ENCODE measurements around the gene USH2A.
"Not testable (repeated sequence)": the region's sequence is repeated elsewhere in the genome, so short reads cannot be mapped to it uniquely, and the experiment has no call there.

Gene USH2A

DNA sequence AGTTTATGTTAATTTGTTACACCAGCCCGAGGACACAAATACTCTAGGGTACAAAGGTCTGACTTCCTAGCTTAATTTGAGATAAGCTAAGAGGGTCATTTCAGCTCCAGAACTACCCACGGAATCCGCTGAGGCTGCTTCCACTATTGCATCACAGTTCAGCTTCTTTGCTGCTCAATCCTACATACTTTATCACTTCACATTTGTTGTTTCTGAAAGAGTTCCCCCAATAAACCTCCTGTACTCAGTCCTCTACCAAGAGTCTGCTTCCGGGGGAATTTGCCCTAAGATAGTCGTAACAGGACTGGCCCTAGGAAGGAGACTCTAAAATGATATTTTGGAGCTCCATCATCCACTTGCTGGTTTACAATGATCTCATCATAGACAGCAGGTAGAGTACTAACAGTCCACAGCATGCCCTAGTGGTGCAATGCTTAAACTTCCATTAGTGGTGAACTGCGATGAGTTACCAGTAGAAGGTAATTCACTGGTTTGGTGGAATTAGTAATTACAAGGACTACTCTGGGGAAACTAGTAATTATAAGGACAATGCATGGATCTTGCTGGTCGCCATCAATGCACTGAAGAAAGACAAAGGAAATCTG lies 229.3 kb downstream of the USH2A start:
- DNase-seq: no peak

DNA sequence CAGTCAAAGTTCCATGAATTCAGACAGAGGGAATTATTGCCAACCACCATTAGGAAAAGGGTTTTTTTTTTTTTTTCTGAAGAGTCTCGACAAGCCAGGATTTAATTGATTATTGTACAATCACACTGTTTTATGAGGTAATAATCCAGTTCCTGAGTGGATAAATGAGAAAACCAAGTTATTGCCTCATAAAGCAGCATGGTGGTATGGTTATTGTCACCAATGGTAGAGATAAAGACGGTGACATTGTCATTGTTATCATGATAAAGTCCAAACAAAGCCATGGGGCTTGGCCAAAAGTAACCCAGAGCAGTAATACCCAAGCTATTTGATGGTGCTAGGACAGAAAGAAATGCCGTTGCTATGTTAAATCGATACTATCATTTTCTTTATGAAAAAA lies 232.8 kb downstream of the USH2A start:
- no peak for DNase-seq

DNA sequence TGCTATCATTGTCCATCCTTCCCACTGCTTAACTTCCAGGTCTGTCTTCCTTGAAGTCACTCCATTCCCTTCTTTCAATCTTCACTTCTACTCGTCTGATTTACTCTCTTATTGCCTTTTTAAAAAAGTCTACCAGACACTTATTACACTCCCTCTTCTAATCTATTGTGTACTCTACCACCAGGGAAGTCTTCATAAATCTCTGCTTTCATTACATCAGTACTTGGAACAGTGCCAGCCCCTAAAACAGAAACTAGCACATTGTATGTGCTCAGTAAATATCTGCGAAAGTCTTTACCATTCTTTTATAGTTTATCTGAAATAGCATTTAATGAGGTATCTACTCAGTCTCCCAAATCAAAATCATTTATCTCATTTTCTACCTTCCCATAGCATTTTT lies 236.4 kb downstream of the USH2A start:
- DNase-seq: no peak

DNA sequence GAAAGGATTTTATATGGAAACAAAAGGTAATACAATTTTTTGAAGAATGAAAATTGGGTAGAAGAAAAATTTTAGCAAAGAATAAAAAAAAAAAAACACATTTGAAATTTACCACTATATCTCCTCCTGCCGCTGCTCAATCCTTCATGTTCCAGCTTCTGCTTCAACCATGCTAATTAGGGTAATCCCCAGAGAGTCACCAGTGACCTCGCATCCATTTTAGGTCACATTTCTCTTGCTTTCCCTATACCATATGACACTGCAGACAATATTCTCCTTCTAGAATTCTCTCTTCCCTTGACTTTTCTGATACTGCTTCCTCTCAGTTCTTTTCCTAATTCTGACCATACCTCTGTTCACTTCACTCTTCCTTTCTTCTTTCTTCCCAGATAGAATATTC lies 237.1 kb downstream of the USH2A start:
- no peak for DNase-seq

DNA sequence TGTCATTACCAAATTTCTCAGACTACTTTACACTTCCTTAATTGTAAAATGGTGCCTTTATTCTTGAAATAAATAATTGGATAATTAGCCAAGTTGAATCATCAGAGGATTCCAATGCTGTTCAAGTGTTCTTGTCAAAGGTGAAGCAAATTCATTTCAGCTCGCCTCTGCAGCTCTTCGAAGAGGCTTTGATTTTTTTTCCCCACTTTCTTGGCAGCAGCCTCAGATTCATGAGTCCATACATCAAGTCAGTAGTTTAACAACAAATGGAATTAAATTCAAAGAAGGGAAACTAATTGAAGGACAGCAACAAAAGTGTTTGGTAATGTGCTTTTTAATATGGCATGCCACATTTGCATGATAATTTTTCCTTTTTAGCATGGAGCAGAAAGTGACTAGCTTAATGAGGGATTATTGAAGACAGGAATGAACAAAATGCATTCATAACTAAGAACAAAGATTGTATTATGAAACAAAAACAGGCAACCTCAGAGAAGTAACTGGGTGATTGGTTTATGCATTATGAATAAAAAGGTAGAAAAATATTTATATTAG lies 239.0 kb downstream of the USH2A start:
- DNase-seq: no peak

DNA sequence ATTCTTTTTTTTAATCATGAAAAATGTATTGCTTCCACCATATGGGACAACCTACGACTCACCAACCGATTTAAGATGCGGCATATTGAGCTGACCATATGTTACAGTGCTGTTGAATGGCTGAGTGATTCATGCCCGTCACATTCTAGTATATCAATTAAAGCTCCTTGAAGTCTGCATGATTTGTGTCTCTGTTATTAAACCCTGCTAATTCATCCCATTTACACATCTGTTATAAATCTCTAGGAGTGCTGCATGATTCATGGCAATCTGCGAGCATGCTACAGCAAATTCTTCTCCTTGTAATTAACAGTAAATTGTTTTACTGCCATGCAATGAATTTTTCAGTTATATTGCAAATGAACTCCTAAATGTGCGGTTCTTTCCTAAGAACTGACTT lies 239.8 kb downstream of the USH2A start:
- DNase-seq: no peak

DNA sequence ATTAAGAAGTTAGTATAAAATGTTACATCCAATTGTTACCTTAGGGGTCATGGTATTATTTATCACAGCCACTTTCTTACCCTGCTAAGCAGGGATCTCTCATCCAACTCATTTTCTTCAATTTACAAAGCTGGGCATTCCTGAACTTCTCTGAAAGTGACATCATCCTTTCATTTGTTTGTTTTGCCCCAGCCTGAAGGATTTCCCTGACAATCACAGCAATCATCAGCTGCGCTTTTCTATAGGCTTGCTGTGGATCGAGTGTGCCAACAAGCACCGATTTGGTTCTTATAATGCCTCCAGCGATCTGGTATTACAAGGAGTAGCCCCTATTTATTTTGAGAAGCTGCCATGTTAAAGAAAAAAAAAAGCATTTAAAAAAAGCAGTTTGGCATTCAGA lies 240.2 kb downstream of the USH2A start:
- no peak for DNase-seq

DNA sequence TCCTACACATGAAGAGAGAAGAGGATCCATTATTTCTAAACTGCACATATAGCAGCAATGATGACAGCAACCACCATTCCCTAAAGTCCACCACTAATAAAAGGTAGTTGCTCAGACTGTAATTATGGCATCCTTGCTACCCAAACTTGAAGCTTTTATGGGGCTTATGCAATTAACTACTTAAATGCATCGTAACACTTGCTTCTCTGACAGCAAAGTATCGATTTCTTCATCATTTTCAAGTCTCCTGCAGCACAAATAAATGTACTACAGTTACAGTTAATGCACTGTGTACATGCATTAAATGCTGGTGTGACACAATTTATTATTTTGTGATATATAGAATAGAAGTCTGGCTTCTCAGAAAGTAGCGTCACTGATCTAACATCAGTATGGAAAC lies 241.7 kb downstream of the USH2A start:
- no peak for DNase-seq

DNA sequence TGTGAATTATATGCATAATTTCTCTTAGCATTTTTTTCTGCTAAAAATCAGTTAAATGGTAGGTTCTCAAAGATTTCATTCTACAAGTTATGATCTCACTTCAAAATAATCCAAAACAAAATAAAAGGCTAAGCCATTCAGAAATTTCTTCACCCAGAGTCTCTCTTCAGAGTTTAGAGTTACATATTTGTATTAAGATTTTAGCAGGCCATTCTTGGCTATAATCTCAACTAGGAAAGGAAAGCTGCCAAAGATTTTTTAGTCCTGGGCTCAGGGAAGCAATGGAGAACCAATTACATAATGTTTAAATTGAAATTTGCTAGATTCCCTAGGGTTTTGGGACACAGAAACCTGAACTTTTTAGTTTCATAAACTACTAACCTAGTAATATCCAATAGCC lies 245.0 kb downstream of the USH2A start:
- no peak for DNase-seq

DNA sequence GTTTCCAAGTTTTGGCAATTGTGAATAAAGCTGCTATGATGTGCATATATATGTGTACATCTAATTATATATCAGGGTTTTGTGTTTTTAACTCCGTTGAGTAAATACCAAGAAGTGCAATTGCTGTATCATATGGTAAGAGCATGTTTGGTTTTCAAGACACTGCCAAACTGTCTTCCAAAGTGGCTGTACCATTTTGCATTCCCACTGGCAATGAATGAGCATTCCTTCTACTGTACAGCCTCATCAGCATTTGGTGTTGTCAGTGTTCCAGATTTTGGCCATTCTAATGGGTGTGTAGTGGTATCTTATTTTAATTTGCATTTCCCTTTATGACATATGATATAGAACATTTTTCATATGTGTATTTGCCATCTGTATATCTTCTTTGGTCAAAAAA lies 246.3 kb downstream of the USH2A start:
- DNase-seq: no peak

DNA sequence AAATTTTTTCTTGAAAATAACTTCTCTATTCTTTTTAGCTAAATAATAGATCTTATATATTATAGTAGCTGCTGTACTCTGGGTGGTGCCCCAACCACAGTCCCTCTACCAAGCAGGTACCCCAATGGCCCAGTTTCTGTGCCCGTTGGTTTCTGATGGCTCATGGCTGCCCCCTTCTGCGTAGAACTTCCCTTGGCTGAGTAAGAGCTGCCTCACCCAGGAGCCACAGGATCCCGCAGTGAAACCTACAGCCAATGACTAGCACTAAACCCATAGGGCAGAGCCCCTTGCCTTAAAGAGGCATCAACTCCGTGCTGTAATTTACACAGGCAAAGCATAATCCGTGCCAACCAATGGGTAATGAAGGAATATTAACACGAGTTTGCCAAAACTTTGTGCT lies 247.5 kb downstream of the USH2A start:
- no peak for DNase-seq

DNA sequence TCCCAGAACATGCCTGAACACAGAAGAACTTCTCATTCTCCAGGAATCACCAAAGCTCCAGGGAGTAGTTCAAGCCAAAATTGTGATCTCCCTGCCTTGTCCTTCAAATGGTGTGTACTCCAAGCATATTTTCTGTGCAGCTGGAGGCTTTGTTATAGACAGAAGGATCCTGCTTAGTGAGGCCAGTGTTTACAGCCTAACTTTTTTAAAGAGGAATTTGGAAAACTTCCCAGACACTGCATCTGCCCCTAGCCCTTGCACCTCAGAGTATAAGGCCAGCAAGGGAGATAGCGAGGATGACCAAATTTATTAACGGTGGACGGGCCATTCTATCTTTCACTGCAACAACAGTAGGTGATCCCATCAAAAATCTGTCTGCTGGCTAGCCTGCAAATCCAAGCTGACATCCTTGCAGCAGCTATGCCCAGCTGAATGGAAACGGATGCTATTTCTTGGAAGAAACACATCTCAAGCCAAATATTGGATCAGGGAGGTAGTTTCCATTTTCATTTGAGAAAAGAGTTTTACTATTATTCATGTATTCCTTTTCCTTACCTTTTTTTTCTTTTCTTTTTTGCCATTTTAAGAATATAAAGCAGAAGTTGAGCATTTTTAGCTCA lies 249.8 kb downstream of the USH2A start:
- no peak for DNase-seq

DNA sequence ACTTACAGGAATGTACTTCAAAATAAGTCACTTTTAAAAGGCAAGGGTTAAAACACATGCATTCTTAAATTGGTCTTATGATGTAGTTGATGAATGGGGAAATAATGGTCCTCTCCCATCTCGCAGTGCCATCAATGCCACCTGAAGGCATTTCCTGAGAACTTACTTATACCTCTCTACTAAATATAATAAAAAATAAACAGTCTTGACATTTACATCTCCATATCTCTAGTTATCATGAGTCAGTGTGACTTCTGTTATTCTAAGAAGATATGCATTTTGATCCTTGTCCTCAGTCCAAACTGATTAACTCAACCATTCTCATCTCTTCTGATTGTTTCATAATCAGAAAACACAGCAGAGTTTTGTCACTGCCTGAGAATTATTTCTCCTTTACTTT lies 253.9 kb downstream of the USH2A start:
- no peak for DNase-seq

DNA sequence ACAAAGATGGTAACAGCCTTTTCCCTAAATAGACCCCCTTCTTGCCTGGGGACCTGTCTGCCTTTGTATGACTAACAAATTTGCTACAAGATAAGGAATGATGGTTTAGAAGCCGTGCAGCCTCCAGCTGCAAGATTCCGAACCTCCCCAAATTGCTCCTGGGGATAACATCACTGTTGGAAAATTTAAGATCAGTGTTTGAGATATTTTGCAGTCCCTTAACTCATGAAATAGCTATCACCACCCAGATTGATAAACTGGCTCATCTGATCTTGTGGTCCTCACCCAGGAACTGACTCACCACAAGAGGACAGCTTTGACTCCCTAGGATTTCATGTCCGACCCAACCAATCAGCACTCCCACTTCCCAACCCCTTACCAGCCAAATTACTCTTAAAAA lies 254.7 kb downstream of the USH2A start:
- DNase-seq: no peak

DNA sequence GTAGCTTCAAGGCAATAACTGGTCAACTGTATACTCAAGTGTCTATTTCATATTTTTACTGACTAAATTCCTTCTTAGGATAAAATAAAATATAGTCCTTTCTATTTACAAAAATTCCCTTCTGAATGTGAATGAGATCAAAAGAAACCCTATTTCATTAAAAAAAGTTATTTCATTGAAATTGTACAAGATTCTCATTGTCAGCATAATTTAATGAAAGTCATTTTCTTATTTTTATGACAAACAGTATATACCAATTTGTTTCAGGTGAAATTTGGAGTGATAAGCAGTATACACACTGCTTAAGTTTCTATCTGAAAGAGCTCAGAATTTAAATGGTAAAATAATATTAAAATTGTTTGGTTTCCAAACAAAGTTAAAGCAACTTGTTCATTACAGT lies 269.2 kb downstream of the USH2A start:
- DNase-seq: no peak

DNA sequence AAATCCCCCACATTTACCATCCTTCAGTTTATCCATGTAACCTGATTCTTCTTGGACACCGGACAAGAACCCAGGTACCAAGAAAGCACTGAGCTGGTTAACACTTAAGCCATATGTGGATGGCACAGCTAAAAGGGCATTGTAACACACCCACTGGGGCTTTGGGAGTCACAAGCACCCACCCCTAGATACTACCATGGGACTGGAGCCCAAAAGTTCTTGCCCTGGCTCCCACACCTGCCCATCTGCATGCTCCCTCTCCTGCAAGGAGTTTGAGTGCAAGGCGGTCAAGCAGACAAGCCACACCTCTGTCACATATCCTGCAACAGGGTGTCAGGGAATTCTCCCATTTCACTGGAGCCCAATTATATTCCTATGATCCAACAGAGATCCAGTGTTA lies 270.1 kb downstream of the USH2A start:
- no peak for DNase-seq

DNA sequence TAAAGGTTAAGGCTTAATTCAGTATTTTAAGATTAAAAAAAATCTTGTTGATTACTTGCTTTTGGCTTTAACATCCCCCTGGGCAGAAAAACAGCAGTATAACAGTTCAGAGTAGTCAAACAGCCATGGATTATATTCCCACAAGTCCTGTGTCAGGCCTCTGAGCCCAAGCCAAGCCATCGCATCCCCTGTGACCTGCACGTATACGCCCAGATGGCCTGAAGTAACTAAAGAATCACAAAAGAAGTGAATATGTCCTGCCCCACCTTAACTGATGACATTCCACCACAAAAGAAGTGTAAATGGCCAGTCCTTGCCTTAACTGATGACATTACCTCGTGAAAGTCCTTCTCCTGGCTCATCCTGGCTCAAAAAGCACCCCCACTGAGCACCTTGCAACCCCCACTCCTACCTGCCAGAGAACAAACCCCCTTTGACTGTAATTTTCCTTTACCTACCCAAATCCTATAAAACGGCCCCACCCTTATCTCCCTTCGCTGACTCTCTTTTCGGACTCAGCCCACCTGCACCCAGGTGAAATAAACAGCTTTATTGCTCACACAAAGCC lies 277.7 kb downstream of the USH2A start:
- DNase-seq: not testable (repeated sequence)

DNA sequence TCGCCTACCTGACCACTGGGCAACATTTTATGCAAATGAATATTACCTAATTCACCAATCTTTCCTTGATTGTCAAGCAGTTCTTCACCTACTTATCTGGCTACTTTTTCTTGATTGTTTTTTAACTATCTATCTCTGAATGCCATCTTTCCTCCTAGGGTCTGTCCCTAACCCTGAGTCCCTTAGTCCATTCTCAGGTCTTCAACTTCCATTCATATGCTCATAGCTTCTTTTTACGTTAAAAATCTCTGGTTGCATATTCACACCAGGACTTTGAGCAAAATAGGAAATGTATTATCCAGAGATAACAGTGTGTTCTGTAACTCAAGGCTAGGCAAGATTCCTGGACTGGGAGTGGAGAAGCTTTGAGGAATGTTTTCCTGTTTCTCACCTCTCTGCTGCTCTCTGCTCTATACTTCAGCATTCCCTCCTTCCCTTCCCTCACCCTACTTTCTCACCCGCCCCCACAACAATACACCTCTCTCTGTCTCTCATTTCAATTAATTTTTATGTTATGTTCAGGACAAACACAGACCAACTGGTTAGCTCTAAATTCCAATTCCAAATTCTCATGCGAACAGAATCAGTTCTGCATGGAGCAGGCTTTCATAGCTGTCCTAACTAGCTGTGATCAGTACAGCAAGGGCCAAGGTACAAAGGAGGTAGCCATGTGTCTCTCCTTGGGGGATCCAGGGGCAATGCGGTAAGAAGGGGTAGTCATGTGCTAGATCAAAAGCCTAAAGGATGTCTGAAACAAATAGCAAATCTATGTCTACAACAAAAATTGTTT lies 278.4 kb downstream of the USH2A start:
- no peak for DNase-seq

DNA sequence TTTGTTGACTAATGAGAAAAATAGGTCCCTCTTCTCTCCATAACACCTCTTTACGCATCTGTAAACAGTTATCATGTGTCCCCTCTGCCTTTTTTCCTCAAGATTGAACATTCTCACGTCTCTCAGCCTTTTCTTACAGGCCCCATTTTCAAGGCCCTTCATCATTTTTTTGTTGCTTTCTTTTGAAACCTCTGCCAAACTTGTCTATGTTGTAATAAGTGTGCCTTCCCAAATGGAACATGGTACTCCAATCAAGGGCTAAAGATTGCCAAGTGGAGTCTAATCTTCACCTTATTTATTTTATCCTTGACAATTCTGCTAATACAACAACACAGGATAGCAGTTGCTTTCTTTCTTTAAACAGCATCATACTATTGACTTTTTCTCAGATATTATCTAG lies 280.3 kb downstream of the USH2A start:
- no peak for DNase-seq

DNA sequence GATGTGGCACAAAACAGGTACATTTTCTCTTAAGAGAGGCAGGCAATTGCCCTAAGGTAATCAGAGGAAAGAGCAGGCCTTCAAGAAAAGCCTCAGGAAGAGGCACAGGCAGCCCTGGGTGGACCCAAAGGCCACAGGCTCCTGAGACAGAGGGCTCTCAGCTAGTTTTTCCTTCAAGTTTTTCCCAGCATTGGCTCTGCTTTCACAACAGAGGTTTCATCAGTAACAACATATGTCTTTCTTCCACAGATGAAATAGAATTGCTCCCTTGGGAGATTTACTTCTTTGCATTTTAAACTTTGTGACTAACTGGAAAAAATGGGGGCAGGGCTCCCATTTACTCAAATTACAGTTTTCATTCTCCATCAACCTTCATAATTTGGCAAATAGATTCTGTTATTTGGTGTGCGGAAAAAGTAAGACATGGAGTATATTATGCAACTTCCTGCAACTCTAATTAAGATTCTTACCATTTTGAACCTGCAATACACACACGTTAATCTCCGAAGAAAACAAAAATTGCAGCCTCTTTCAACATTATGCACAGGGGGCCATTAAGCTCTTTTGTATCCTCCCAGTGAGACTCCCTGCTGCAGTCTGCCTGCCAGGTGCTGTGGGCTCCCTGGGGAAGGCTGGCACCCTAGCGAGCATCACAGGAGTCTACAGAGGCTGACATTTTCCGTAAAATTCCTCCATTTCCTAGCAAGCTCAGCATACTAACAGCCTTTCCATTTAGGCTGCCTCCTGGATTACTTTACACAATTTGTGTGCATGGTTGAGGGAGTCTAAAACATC lies 282.3 kb downstream of the USH2A start:
- DNase-seq: no peak

DNA sequence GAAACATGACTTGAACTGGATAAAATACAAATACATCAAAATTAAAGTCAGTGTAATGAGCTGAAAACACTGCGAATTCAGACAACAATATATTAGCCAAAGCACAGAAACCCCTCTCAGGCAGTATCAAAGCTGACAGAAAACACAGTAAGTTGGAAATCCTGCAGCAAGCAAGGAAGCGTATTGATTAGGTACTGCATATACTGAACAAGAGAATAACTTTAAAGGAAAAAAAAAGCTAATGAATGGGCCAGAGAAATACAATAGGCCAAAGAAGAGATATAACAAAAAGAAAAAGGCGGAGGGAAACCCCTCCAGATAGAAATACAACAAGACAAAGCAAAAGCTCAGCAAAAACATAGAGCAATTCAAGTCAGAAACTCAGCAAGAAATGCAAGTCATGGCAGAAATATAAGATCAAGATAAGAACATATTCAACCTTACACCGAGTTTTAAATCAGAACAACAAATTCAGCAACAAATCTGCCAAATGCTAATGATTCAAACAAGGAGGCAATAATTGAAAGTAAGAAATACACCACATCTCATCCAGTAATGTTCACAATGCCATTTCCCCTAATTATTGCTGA lies 299.0 kb downstream of the USH2A start:
- no peak for DNase-seq

DNA sequence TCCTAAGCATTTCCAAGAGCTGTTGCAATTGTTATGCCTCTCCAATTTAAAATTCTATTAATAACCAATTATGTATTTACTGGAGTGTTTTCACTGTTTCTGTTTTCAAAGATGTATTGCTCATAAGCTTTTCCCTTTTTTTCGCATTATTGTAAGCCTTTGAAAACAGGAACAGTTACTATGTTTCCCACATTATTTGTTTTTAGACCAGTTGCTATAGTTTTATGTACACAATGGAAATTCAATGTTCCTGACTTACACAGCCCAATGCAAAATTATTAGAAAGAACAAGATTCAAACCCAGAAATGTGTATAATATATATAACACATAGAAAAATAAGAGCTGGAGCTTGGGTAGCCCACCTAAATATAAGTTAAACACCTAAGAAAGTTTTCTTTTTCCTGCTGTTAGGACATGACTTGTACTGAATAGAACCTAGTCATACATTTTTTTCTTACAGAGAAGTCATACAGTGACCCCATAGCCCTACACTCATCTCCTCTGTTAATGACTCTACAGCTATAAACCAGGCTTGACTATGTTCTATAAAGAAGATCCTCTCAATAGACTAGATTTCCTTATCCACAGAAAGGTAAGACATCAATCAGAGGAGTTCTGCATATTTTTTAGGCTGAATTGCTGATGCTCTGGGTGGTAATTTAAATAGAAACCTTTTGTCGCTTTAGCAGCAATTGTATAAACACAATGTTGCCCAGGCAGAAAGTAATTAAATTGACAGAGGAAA lies 299.6 kb downstream of the USH2A start:
- DNase-seq: no peak
